Upper lobe of left lung (tissue), 4 donors: ENCODE results near the gene SPTLC2.

Source experiments
- CTCF ChIP-seq, 6 experiments: fragments of 450-650 bp in 4 of 6; fragments of 200-600 bp in 2 of 6; sonication (generic) in 2 of 6; IDR thresholded peaks; one replicate each; pipeline ENCODE4 v1.5.1; 2016 to 2019; ENCODE audit warnings: antibody characterized with exemption in 6 of 6
- EP300 ChIP-seq, 4 donors: sonication (generic); formaldehyde crosslinking; IDR thresholded peaks; one replicate each; pipeline ENCODE4 v1.5.1; 2017; ENCODE audit warnings: antibody characterized with exemption in 4 of 4, control low read depth in 2 of 4
- POLR2A ChIP-seq, 4 donors: fragments of 450-650 bp; IDR thresholded peaks; one replicate each; pipeline ENCODE4 v1.5.1; 2016 to 2017; ENCODE audit warnings: antibody characterized with exemption in 4 of 4, mild to moderate bottlenecking in 2 of 4
- POLR2AphosphoS5 ChIP-seq, 2 donors: sonication (generic); formaldehyde crosslinking; IDR thresholded peaks; one replicate each; pipeline ENCODE4 v1.5.1; 2017; ENCODE audit warnings: antibody characterized with exemption in 2 of 2

DNA sequence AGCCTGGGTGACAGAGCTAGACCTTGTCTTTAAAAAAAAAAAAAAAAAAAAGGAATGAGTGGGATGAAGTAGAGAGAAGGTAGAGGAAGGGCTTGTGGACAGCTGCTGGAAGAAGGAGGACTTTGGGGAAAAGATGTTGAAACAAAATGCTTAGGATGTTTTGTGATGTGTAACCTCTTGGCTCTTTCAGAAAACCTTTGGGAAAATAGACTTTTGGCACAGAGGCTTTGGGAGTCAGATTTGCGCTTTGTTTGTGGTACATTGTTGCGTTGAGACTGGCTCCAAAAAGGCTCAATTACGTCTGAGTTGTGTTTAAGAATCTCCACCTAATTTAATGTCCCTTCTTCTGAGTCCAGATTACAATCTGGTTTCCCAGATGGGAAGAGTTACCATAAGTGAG is 32.9 kb upstream of the SPTLC2 start:
- TF ChIP-seq POLR2A (IDR thresholded peaks at IDR 0.05) (no peak), CTCF (IDR thresholded peaks at IDR 0.05) (no peak), EP300 (IDR thresholded peaks at IDR 0.05) (no peak), POLR2AphosphoS5 (IDR thresholded peaks at IDR 0.05) (no peak)
